K562 (cell line): ENCODE data around the gene ALK. TPM values are rescaled to one million over a fixed set of nuclear protein-coding genes. Genes with fewer than 3 reads are reported as not detected.

ENCODE experiments used
- ATAC-seq: fragments of 200-7000 bp; cut with Tn5 transposase; 3 replicates; pipeline ENCODE4 v1.9.1; 2020; ENCODE audit warnings: moderate library complexity
- BruUV-seq: library from RNA; stranded (reverse); fragments of 400-500 nt; replicated peaks from 2 replicates; lab custom pipeline; 2021; lab: Mats Ljungman, UMichigan
- CTCF ChIA-PET: fragments of 300-600 bp; formaldehyde crosslinking; extraction: SDS; loops from one replicate; lab custom pipeline; 2021; ENCODE audit warnings: low intra/inter-chr PET ratio; lab: Yijun Ruan, JAX
- POLR2A ChIA-PET: fragments of 300-600, 350-650 bp; sonication (Branson Sonifier 250); formaldehyde crosslinking; extraction: SDS; loops from one replicate; lab custom pipeline; 2021; ENCODE audit warnings: antibody characterized with exemption, inconsistent platforms; lab: Yijun Ruan, JAX
- DNase-seq, 4 experiments: peaks; one replicate each; pipeline versions ENCODE4 v3.0.0 to v3.0.0-alpha.2; 2011 to 2018; ENCODE audit warnings: low spot score in 3 of 4, mixed read lengths in 3 of 4; ENCODE audit errors: extremely low read depth in 1 of 4
- FAIRE-seq: peaks from 2 replicates; lab custom pipeline; 2011; peaks lifted over from hg19 to GRCh38; lab: Jason Lieb, UNC
- H2AFZ ChIP-seq: 2 replicates; pipeline ENCODE4 v1.6.0; 2011; ENCODE audit warnings: low read depth, low read length, control low read depth, inconsistent platforms
- H3K27ac ChIP-seq: fragments of 200-600 bp; 3 replicates; pipeline ENCODE4 v1.8.0; 2011; ENCODE audit warnings: low read depth, mild to moderate bottlenecking, control low read depth, inconsistent platforms, low read length, moderate library complexity, mixed read lengths; ENCODE audit errors: extremely low read depth
- H3K27me3 ChIP-seq, 2 experiments: fragments of 300-600 bp in 1 of 2; 2 replicates in 1 of 2; 3 replicates in 1 of 2; pipeline versions ENCODE4 v1.6.0 to v1.8.0; 2011; ENCODE audit warnings: inconsistent platforms in 2 of 2, low read length in 2 of 2, mild to moderate bottlenecking in 1 of 2, mixed read lengths in 1 of 2, moderate library complexity in 1 of 2; ENCODE audit not compliant: control insufficient read depth in 2 of 2, insufficient read depth in 2 of 2
- H3K36me3 ChIP-seq: fragments of 300-600 bp; 3 replicates; pipeline ENCODE4 v1.8.0; 2011; ENCODE audit warnings: mild to moderate bottlenecking, low read length, inconsistent platforms; ENCODE audit not compliant: control insufficient read depth, insufficient read depth
- H3K4me1 ChIP-seq, 2 experiments: fragments of 200-600 bp in 1 of 2; replicated peaks in 1 of 2; 2 replicates in 1 of 2; 3 replicates in 1 of 2; pipeline versions ENCODE4 v1.5.1 to v1.8.0; 2011; ENCODE audit warnings: inconsistent platforms in 2 of 2, low read length in 2 of 2, mild to moderate bottlenecking in 1 of 2, mixed read lengths in 1 of 2, moderate library complexity in 1 of 2; ENCODE audit not compliant: control insufficient read depth in 2 of 2, insufficient read depth in 2 of 2
- H3K4me2 ChIP-seq: 2 replicates; pipeline ENCODE4 v1.6.1; 2011; ENCODE audit warnings: low read length, control low read depth, inconsistent platforms, mixed read lengths; ENCODE audit not compliant: insufficient read depth
- H3K4me3 ChIP-seq: fragments of 200-600 bp; sonication (generic), shearing (Covaris generic); 2 replicates; pipeline ENCODE4 v1.5.1; 2016; ENCODE audit warnings: control low read depth, inconsistent platforms
- H3K79me2 ChIP-seq: fragments of 200-600 bp; 3 replicates; pipeline ENCODE4 v1.8.0; 2011; ENCODE audit warnings: low read length, inconsistent platforms; ENCODE audit not compliant: control insufficient read depth, insufficient read depth
- H3K9ac ChIP-seq, 2 experiments: 2 replicates each; pipeline versions ENCODE4 v1.6.0 to v1.6.1; 2011; ENCODE audit warnings: low read depth in 2 of 2, low read length in 2 of 2, control low read depth in 1 of 2, inconsistent platforms in 1 of 2, mild to moderate bottlenecking in 1 of 2, mixed read lengths in 1 of 2; ENCODE audit not compliant: insufficient read depth in 1 of 2
- H3K9me1 ChIP-seq: one replicate; pipeline ENCODE4 v1.6.0; 2011; ENCODE audit warnings: inconsistent platforms, mild to moderate bottlenecking, low read length, moderate library complexity; ENCODE audit not compliant: control insufficient read depth, insufficient read depth
- H3K9me3 ChIP-seq: replicated peaks from 2 replicates; pipeline ENCODE4 v1.5.1; 2011; ENCODE audit warnings: low read depth, low read length, inconsistent platforms; ENCODE audit not compliant: control insufficient read depth, insufficient read depth
- H4K20me1 ChIP-seq: replicated peaks from 2 replicates; pipeline ENCODE4 v1.6.1; 2011; ENCODE audit warnings: low read length, inconsistent platforms, mixed read lengths; ENCODE audit not compliant: control insufficient read depth, insufficient read depth
- ESRRB ChIP-seq: fragments of 250-450 bp; sonication (Bioruptor Pico); IDR thresholded peaks from 2 replicates; pipeline ENCODE4 v1.5.0; 2020; ENCODE audit warnings: mild to moderate bottlenecking, moderate library complexity, borderline replicate concordance
- TBL1XR1 ChIP-seq, 2 experiments: IDR thresholded peaks; 2 replicates each; pipeline ENCODE4 v1.6.1; 2012; ENCODE audit warnings: improper control_type of control experiment in 2 of 2, low read length in 2 of 2, mild to moderate bottlenecking in 1 of 2
- ZNF699 ChIP-seq: fragments of 250-450 bp; sonication (Bioruptor Pico); IDR thresholded peaks from 2 replicates; pipeline ENCODE4 v1.8.0; 2021; ENCODE audit warnings: mild to moderate bottlenecking, moderate library complexity; ENCODE audit not compliant: insufficient replicate concordance
- WGBS: fragments of 100-300 bp; shearing (Covaris generic); methylation state at CpG from one replicate; pipeline ENCODE4 v1.1.6; 2016; ENCODE audit warnings: low coverage, mixed read lengths; ENCODE audit not compliant: insufficient coverage; ENCODE audit errors: missing lambda C conversion rate; 5-methylcytosine and 5-hydroxymethylcytosine counted together
- in situ Hi-C: fragments of 300-500 bp; cut with MboI; formaldehyde crosslinking; loops from 4 replicates; pipeline ENCODE4 v1.15.0; 2018; ENCODE audit warnings: inconsistent platforms, mixed read lengths
- intact Hi-C: fragments of 100-400 bp; cut with micrococcal nuclease; formaldehyde crosslinking; loops from 2 replicates; pipeline ENCODE4 v1.14.2; 2022
- polyA plus RNA-seq, 8 experiments: library from polyadenylated mRNA; depleted of rRNA in 4 of 8; stranded (reverse) in 5 of 8; unstranded in 3 of 8; fragments of >200 nt; fragmentation: Nextera tagmentation in 2 of 8; fragmentation: Illumina TruSeq in 1 of 8; extraction: Ambion mirVana in 2 of 8; extraction: Trizol in 1 of 8; gene quantifications; 2 replicates each; pipeline versions ENCODE4 v1.2.1 to v1.2.3, GENCODE V29; 2011 to 2014; ENCODE audit warnings: inconsistent platforms in 1 of 8, missing spikeins in 1 of 8
- total RNA-seq, 7 experiments: library from RNA; depleted of rRNA in 6 of 7; stranded (reverse); fragments of >200 nt in 6 of 7; fragmentation: Illumina TruSeq in 2 of 7; extraction: Trizol in 2 of 7; gene quantifications; 2 replicates each; pipeline versions ENCODE4 v1.2.1 to v1.2.3, GENCODE V29; 2011 to 2021; ENCODE audit warnings: low replicate concordance in 1 of 7
- TF ChIP-seq, protein P1 (sequence below): IDR thresholded peaks from 2 replicates; pipeline ENCODE4 v1.6.1; 2011; ENCODE audit not compliant: insufficient read length; ENCODE audit errors: extremely low read depth
- TF ChIP-seq, protein P2 (sequence below): fragments of 450-650 bp; formaldehyde crosslinking; IDR thresholded peaks from 2 replicates; pipeline ENCODE4 v1.4.0; 2020; ENCODE audit warnings: mild to moderate bottlenecking

Gene ALK
- total and polyA plus RNA-seq, 9 of the 15 experiments (the other 6 are each of a cell fraction or from before 2014, with no cell fraction given), result not detected

DNA sequence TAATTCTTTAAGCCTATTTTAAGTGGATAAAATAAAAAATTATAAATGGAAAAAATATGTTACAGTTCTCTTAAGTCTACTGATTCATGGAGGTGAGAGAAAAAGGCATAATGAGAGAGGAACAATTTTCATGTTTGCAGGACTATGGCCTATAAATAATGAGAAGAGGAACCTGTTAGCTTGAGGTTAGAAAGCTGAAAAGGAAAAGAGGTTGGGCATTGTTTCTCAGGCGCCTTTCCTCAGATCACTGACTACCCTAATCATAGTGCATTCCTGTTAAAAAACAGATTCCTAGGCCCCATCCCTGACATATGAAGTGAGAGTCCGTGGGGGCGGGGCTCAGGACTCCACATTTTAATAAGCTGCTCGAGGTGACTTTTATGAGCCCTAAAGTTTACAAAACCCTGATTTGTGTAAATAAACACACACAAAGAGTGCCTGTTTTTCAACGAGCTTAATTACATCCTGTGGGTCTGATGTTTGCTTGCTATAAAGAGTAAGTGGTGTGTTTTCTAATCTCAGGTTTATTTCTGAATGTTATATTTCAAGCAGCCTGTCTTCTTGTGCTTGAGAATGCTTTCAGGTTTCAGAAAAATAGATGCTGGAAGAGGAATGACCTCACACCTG lies 470.7 kb downstream of the ALK start:
- ChIA-PET POLR2A (interaction anchor here (0.6 kb wide), 1 partner anchor 8 kb away, joined by 3 read pairs; no protein-coding TSS in a partner anchor), CTCF (no interaction called here)
- no peaks in the 10 kb centered on the region for H3K9me3 ChIP-seq
- no peaks in the 10 kb centered on the region for H3K4me1 ChIP-seq
- H3K4me2 ChIP-seq, result no peak overlapping the region
- in situ Hi-C loops, result no loop called here
- no peak overlapping the region for H2AFZ ChIP-seq
- DNase-seq, result no peak
- no peak for FAIRE-seq
- TF ChIP-seq, protein P1, sequence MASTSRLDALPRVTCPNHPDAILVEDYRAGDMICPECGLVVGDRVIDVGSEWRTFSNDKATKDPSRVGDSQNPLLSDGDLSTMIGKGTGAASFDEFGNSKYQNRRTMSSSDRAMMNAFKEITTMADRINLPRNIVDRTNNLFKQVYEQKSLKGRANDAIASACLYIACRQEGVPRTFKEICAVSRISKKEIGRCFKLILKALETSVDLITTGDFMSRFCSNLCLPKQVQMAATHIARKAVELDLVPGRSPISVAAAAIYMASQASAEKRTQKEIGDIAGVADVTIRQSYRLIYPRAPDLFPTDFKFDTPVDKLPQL, result no peak
- TF ChIP-seq ZNF699 (CRISPR knock-in tag) (no peak), TBL1XR1 (IDR thresholded peaks at IDR 0.05; ENCODE audit: low read length in 2 of 2) (no peak), ESRRB (CRISPR knock-in tag) (no peak)
- TF ChIP-seq, protein P2, sequence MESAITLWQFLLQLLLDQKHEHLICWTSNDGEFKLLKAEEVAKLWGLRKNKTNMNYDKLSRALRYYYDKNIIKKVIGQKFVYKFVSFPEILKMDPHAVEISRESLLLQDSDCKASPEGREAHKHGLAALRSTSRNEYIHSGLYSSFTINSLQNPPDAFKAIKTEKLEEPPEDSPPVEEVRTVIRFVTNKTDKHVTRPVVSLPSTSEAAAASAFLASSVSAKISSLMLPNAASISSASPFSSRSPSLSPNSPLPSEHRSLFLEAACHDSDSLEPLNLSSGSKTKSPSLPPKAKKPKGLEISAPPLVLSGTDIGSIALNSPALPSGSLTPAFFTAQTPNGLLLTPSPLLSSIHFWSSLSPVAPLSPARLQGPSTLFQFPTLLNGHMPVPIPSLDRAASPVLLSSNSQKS (CRISPR knock-in tag), result no peak
- no peak overlapping the region for H3K9ac ChIP-seq
- no TSS peak for BruUV-seq
- no peak overlapping the region for H3K4me3 ChIP-seq
- H3K27ac ChIP-seq, result no peak overlapping the region
- no peaks in the 10 kb centered on the region for H3K79me2 ChIP-seq
- no peaks in the 10 kb centered on the region for H3K36me3 ChIP-seq
- intact Hi-C loops, result no loop called here
- no peaks in the 10 kb centered on the region for H3K9me1 ChIP-seq
- WGBS, result 1% methylated on average over 5 of the region's 5 CpGs
- no peak for ATAC-seq
- no peaks in the 10 kb centered on the region for H4K20me1 ChIP-seq
- peaks cover 0 to 3% of the 10 kb centered on the region in 2 experiments; a peak in 2 of 5 replicates for H3K27me3 ChIP-seq
